ENCODE measurements around the gene MYCBP2.
"Not testable (repeated sequence)": the region's sequence is repeated elsewhere in the genome, so short reads cannot be mapped to it uniquely, and the experiment has no call there.

The MYCBP2 gene

DNA sequence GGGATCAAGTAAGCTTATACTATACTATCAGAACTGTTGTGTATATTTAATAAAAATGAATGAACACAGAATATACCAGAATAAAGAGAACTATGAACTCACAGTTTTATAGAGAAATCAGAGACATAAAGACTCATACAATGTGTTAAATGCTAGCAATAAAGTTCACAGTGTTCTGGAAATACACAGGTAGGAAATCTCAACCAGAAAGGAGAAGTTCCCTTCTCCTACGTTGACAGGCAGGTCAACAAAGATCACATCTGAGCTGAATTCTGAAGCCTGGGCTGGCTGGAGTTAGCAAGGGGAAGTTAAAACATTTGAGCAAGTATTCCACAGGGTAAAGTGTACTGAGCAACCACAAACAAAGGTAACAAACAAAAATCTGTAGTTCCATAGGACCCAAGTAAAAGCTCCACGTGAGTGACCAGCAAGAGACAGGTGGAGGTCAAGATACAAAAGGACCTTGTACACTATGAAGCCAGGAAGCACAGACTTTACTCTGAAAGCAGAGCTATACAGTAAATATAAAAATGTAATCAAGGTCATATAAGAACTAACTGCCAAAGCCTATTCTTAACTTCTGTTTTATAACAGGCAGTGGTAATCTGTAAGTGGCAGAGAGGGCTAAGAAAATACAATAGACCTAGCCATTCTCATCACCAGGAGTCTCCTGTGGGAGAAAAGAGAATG, 312.9 kb downstream of the MYCBP2 start:
- Histone ChIP-seq H3K23ac (ENCODE audit: low read length in 2 of 2) (no peak overlapping the region), H3K14ac (ENCODE audit: low read length in 2 of 2) (no peak overlapping the region), H4K8ac (ENCODE audit: low read length) (no peak overlapping the region), H3K27ac (ENCODE audit: low read length, poor library complexity, severe bottlenecking) (no peak overlapping the region), H3K9me3 (ENCODE audit: control insufficient read depth, low read length) (no peaks in the 10 kb centered on the region), H3K79me1 (replicated peaks; ENCODE audit: low read length, poor library complexity, severe bottlenecking) (peaks cover 15% of the 10 kb centered on the region), H3K4me1 (ENCODE audit: control insufficient read depth, insufficient read depth, low read depth, low read length) (no peaks in the 10 kb centered on the region), H2BK120ac (ENCODE audit: low read depth, low read length) (no peak overlapping the region), H3K9ac (ENCODE audit: low read length) (no peak overlapping the region), H2BK5ac (ENCODE audit: low read depth, low read length, poor library complexity, severe bottlenecking) (no peak overlapping the region), H3K27me3 (ENCODE audit: control insufficient read depth in 1 of 2, insufficient read depth in 1 of 2, low read length in 2 of 2) (no peaks in the 10 kb centered on the region), H2AK5ac (ENCODE audit: low read length, severe bottlenecking) (no peak overlapping the region), H3K4me2 (ENCODE audit: low read length, poor library complexity, severe bottlenecking) (no peak overlapping the region), H3K4ac (ENCODE audit: low read depth in 1 of 2, low read length in 2 of 2) (no peak overlapping the region), H3K4me3 (ENCODE audit: insufficient read depth in 1 of 2, low read depth in 1 of 2, low read length in 2 of 2) (no peak overlapping the region), H2BK15ac (ENCODE audit: low read depth, poor library complexity, severe bottlenecking) (no peak overlapping the region), H3K18ac (ENCODE audit: low read depth in 1 of 2, low read length in 2 of 2) (no peak overlapping the region), H4K91ac (ENCODE audit: low read length) (no peak overlapping the region), H2BK12ac (ENCODE audit: low read length in 2 of 2) (no peak overlapping the region), H3K36me3 (ENCODE audit: control insufficient read depth in 1 of 2, insufficient read depth in 2 of 2, low read depth in 1 of 2, low read length in 2 of 2) (peaks cover 22 to 95% of the 10 kb centered on the region in 2 experiments), H2AFZ (ENCODE audit: low read depth, low read length) (no peak overlapping the region)
- no peak for DNase-seq
- WGBS, result 100% methylated on average over 2 of the region's 2 CpGs

- not testable (repeated sequence) for DNase-seq; H2BK120ac ChIP-seq (ENCODE audit: low read depth, low read length); H4K91ac ChIP-seq (ENCODE audit: low read length); H3K4me1 ChIP-seq (ENCODE audit: control insufficient read depth, insufficient read depth, low read depth, low read length); H2BK15ac ChIP-seq (ENCODE audit: low read depth, poor library complexity, severe bottlenecking); H3K27ac ChIP-seq (ENCODE audit: low read length, poor library complexity, severe bottlenecking); H4K8ac ChIP-seq (ENCODE audit: low read length); H3K9me3 ChIP-seq (ENCODE audit: control insufficient read depth, low read length); H2BK12ac ChIP-seq (ENCODE audit: low read length in 2 of 2); H2AK5ac ChIP-seq (ENCODE audit: low read length, severe bottlenecking); H3K9ac ChIP-seq (ENCODE audit: low read length); H3K14ac ChIP-seq (ENCODE audit: low read length in 2 of 2); H3K18ac ChIP-seq (ENCODE audit: low read depth in 1 of 2, low read length in 2 of 2); H3K23ac ChIP-seq (ENCODE audit: low read length in 2 of 2); H3K4ac ChIP-seq (ENCODE audit: low read depth in 1 of 2, low read length in 2 of 2); H2BK5ac ChIP-seq (ENCODE audit: low read depth, low read length, poor library complexity, severe bottlenecking); H3K27me3 ChIP-seq (ENCODE audit: control insufficient read depth in 1 of 2, insufficient read depth in 1 of 2, low read length in 2 of 2); H3K4me3 ChIP-seq (ENCODE audit: insufficient read depth in 1 of 2, low read depth in 1 of 2, low read length in 2 of 2); H3K4me2 ChIP-seq (ENCODE audit: low read length, poor library complexity, severe bottlenecking); H2AFZ ChIP-seq (ENCODE audit: low read depth, low read length)
- WGBS, result 93% methylated on average over 5 of the region's 5 CpGs
- H3K79me1 ChIP-seq (replicated peaks; ENCODE audit: low read length, poor library complexity, severe bottlenecking), result peaks cover 13% of the 10 kb centered on the region
- peaks cover 26 to 88% of the 10 kb centered on the region in 2 experiments for H3K36me3 ChIP-seq (ENCODE audit: control insufficient read depth in 1 of 2, insufficient read depth in 2 of 2, low read depth in 1 of 2, low read length in 2 of 2)
These were observed 317.2 kb downstream of the MYCBP2 start for GRCh38 chr13:77009719-77010118.

- no peak overlapping the region for H2BK12ac ChIP-seq (ENCODE audit: low read length in 2 of 2)
- no peak overlapping the region for H3K4me2 ChIP-seq (ENCODE audit: low read length, poor library complexity, severe bottlenecking)
- no peaks in the 10 kb centered on the region for H3K27me3 ChIP-seq (ENCODE audit: control insufficient read depth in 1 of 2, insufficient read depth in 1 of 2, low read length in 2 of 2)
- H2AK5ac ChIP-seq (ENCODE audit: low read length, severe bottlenecking), result no peak overlapping the region
- no peak overlapping the region for H2BK15ac ChIP-seq (ENCODE audit: low read depth, poor library complexity, severe bottlenecking)
- H3K9ac ChIP-seq (ENCODE audit: low read length), result no peak overlapping the region
- H2BK5ac ChIP-seq (ENCODE audit: low read depth, low read length, poor library complexity, severe bottlenecking), result no peak overlapping the region
- no peak overlapping the region for H3K23ac ChIP-seq (ENCODE audit: low read length in 2 of 2)
- H3K36me3 ChIP-seq (ENCODE audit: control insufficient read depth in 1 of 2, insufficient read depth in 2 of 2, low read depth in 1 of 2, low read length in 2 of 2), result peaks cover 26 to 84% of the 10 kb centered on the region in 2 experiments
- no peak overlapping the region for H3K4ac ChIP-seq (ENCODE audit: low read depth in 1 of 2, low read length in 2 of 2)
- H4K91ac ChIP-seq (ENCODE audit: low read length), result no peak overlapping the region
- no peak overlapping the region for H2BK120ac ChIP-seq (ENCODE audit: low read depth, low read length)
- WGBS, result 97% methylated on average over 2 of the region's 2 CpGs
- peaks cover 12% of the 10 kb centered on the region for H3K79me1 ChIP-seq (replicated peaks; ENCODE audit: low read length, poor library complexity, severe bottlenecking)
- H3K18ac ChIP-seq (ENCODE audit: low read depth in 1 of 2, low read length in 2 of 2), result no peak overlapping the region
- H3K4me1 ChIP-seq (ENCODE audit: control insufficient read depth, insufficient read depth, low read depth, low read length), result peaks cover 3% of the 10 kb centered on the region
- H3K9me3 ChIP-seq (ENCODE audit: control insufficient read depth, low read length), result no peaks in the 10 kb centered on the region
- DNase-seq, result no peak
- no peak overlapping the region for H2AFZ ChIP-seq (ENCODE audit: low read depth, low read length)
- no peak overlapping the region for H4K8ac ChIP-seq (ENCODE audit: low read length)
- no peak overlapping the region for H3K27ac ChIP-seq (ENCODE audit: low read length, poor library complexity, severe bottlenecking)
- no peak overlapping the region for H3K14ac ChIP-seq (ENCODE audit: low read length in 2 of 2)
- H3K4me3 ChIP-seq (ENCODE audit: insufficient read depth in 1 of 2, low read depth in 1 of 2, low read length in 2 of 2), result no peak overlapping the region
These were observed 317.9 kb downstream of the MYCBP2 start for GRCh38 chr13:77009011-77009410.

DNA sequence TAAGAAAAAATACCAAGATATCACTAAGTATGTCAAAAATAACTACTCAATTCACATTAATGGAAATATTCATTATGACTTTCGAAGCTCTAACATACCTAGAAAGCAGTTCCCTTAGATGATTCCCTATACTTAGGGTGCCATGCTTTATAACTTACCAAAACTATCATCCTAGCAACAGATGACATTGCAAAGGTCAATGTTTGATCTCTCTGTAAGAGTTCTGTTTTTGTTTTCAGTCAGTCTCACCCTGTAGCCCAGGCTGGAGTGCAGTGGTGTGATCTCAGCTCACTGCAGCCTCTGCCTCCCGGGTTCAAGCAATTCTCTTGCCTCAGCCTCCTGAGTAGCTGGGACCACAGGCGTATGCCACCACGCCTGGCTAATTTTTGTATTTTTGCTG, 318.6 kb downstream of the MYCBP2 start:
- not testable (repeated sequence) for H3K4me2 ChIP-seq (ENCODE audit: low read length, poor library complexity, severe bottlenecking); H4K91ac ChIP-seq (ENCODE audit: low read length); H2AK5ac ChIP-seq (ENCODE audit: low read length, severe bottlenecking); H3K14ac ChIP-seq (ENCODE audit: low read length in 2 of 2); H2BK5ac ChIP-seq (ENCODE audit: low read depth, low read length, poor library complexity, severe bottlenecking); H3K9me3 ChIP-seq (ENCODE audit: control insufficient read depth, low read length); H3K79me1 ChIP-seq (replicated peaks; ENCODE audit: low read length, poor library complexity, severe bottlenecking); DNase-seq; H3K27ac ChIP-seq (ENCODE audit: low read length, poor library complexity, severe bottlenecking); H3K18ac ChIP-seq (ENCODE audit: low read depth in 1 of 2, low read length in 2 of 2); H2BK12ac ChIP-seq (ENCODE audit: low read length in 2 of 2); H3K4me1 ChIP-seq (ENCODE audit: control insufficient read depth, insufficient read depth, low read depth, low read length); H2BK120ac ChIP-seq (ENCODE audit: low read depth, low read length); H3K23ac ChIP-seq (ENCODE audit: low read length in 2 of 2); H2AFZ ChIP-seq (ENCODE audit: low read depth, low read length); H3K27me3 ChIP-seq (ENCODE audit: control insufficient read depth in 1 of 2, insufficient read depth in 1 of 2, low read length in 2 of 2); H3K4me3 ChIP-seq (ENCODE audit: insufficient read depth in 1 of 2, low read depth in 1 of 2, low read length in 2 of 2); H4K8ac ChIP-seq (ENCODE audit: low read length); H3K9ac ChIP-seq (ENCODE audit: low read length); H2BK15ac ChIP-seq (ENCODE audit: low read depth, poor library complexity, severe bottlenecking); H3K4ac ChIP-seq (ENCODE audit: low read depth in 1 of 2, low read length in 2 of 2)
- WGBS, result 96% methylated on average over 4 of the region's 4 CpGs
- peaks cover 26 to 82% of the 10 kb centered on the region in 2 experiments for H3K36me3 ChIP-seq (ENCODE audit: control insufficient read depth in 1 of 2, insufficient read depth in 2 of 2, low read depth in 1 of 2, low read length in 2 of 2)
